Gastroesophageal sphincter (tissue), 4 donors: ENCODE data around the gene GRIFIN. TPM values are rescaled to one million over a fixed set of nuclear protein-coding genes. Genes with fewer than 3 reads are reported as not detected.

Experiments used
- ATAC-seq: fragments of 150-250 bp; one replicate; pipeline ENCODE4 v1.9.1; 2016; ENCODE audit warnings: mild to moderate bottlenecking, moderate library complexity
- H3K27ac ChIP-seq, 4 donors: fragments of 200-600 bp; sonication (generic) in 3 of 4; 1 replicate in 3 of 4; 2 replicates in 1 of 4; pipeline ENCODE4 v1.5.1; 2016 to 2019
- H3K27me3 ChIP-seq: fragments of 200-600 bp; sonication (generic); one replicate; pipeline ENCODE4 v1.5.1; 2019
- H3K36me3 ChIP-seq, 2 donors: fragments of 200-600 bp; sonication (generic); one replicate each; pipeline ENCODE4 v1.5.1; 2019; ENCODE audit warnings: control low read depth in 1 of 2
- H3K4me1 ChIP-seq, 3 donors: fragments of 200-600 bp; sonication (generic); 1 replicate in 2 of 3; 2 replicates in 1 of 3; pipeline ENCODE4 v1.5.1; 2016 to 2019; ENCODE audit warnings: control low read depth in 2 of 3
- H3K4me3 ChIP-seq, 2 donors: fragments of 200-600 bp; sonication (generic); one replicate each; pipeline ENCODE4 v1.5.1; 2019; ENCODE audit warnings: mild to moderate bottlenecking in 1 of 2, moderate library complexity in 1 of 2
- H3K9me3 ChIP-seq, 3 donors: fragments of 200-600 bp; sonication (generic); one replicate each; pipeline ENCODE4 v1.5.1; 2017 to 2019; ENCODE audit warnings: control low read depth in 2 of 3
- EP300 ChIP-seq: sonication (generic); formaldehyde crosslinking; IDR thresholded peaks from one replicate; pipeline ENCODE4 v1.6.1; 2017; ENCODE audit warnings: antibody characterized with exemption, mild to moderate bottlenecking
- POLR2A ChIP-seq, 2 donors: fragments of 450-650 bp; IDR thresholded peaks; one replicate each; pipeline ENCODE4 v1.6.1; 2017; ENCODE audit warnings: antibody characterized with exemption in 2 of 2, mild to moderate bottlenecking in 2 of 2, moderate library complexity in 1 of 2
- POLR2AphosphoS5 ChIP-seq: sonication (generic); formaldehyde crosslinking; IDR thresholded peaks from one replicate; pipeline ENCODE4 v1.6.1; 2017; ENCODE audit warnings: antibody characterized with exemption
- WGBS, 2 donors: methylation state at CpG; one replicate each; pipeline ENCODE4 v1.1.5; 2018; ENCODE audit warnings: low coverage in 1 of 2; 5-methylcytosine and 5-hydroxymethylcytosine counted together
- total RNA-seq, 4 donors: library from RNA; depleted of rRNA; stranded (reverse); fragments of >200 nt; gene quantifications; one replicate each; pipeline ENCODE4 v1.1.0, GENCODE V29; 2016
- TF ChIP-seq, protein P1 (sequence below), 4 experiments: fragments of 200-600 bp in 2 of 4; fragments of 450-650 bp in 2 of 4; sonication (generic) in 1 of 4; IDR thresholded peaks; one replicate each; pipeline ENCODE4 v1.5.1; 2017 to 2019; ENCODE audit warnings: antibody characterized with exemption in 4 of 4, mild to moderate bottlenecking in 2 of 4, moderate library complexity in 2 of 4

GRIFIN gene
- total RNA-seq, 4 donors from 2014 or later: not detected

DNA sequence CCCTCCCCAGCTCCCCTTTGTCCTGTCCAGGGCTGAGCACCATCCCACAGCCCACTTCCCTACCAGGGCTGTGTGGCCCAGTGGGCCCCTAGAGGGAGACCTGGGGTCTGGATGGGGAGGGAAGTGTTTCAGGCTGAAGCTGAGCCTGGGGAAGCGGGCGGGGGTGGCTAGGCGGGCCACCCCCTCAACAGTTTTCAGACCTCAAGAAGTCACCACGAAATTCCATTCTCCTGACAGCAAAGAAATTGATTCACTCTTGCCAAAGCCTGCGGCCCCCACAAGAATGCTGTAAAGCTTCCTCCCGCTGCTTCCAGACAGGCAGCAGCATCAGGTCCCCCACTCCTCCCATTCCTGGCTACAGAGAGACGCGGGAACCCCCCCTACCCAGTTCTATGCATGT, 40.8 kb upstream of the GRIFIN start:
- WGBS, 2 donors: 45% methylated on average over 6 of the region's 8 CpGs; no CpG with 5 or more reads in 1 of the 2 donors
- Histone ChIP-seq H3K27me3 (peaks cover 33% of the 10 kb centered on the region), H3K27ac (no peak overlapping the region), H3K4me1 (peaks cover 0 to 44% (median 26%) of the 10 kb centered on the region in 3 donors), H3K36me3 (no peaks in the 10 kb centered on the region), H3K9me3 (no peaks in the 10 kb centered on the region), H3K4me3 (no peak overlapping the region)
- TF ChIP-seq EP300 (no peak), POLR2A (IDR thresholded peaks at IDR 0.05) (no peak), POLR2AphosphoS5 (no peak)
- TF ChIP-seq, protein P1, sequence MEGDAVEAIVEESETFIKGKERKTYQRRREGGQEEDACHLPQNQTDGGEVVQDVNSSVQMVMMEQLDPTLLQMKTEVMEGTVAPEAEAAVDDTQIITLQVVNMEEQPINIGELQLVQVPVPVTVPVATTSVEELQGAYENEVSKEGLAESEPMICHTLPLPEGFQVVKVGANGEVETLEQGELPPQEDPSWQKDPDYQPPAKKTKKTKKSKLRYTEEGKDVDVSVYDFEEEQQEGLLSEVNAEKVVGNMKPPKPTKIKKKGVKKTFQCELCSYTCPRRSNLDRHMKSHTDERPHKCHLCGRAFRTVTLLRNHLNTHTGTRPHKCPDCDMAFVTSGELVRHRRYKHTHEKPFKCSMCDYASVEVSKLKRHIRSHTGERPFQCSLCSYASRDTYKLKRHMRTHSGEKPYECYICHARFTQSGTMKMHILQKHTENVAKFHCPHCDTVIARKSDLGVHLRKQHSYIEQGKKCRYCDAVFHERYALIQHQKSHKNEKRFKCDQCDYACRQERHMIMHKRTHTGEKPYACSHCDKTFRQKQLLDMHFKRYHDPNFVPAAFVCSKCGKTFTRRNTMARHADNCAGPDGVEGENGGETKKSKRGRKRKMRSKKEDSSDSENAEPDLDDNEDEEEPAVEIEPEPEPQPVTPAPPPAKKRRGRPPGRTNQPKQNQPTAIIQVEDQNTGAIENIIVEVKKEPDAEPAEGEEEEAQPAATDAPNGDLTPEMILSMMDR (IDR thresholded peaks at IDR 0.05): no peak
- ATAC-seq: no peak

GRCh38 chr7:2516194-2516555, 40.0 kb upstream of the GRIFIN start:
- no CpG with 5 or more reads among the region's 8 CpGs for WGBS, 2 donors
- TF ChIP-seq, protein P1 (IDR thresholded peaks at IDR 0.05): no peak
- TF ChIP-seq EP300 (no peak), POLR2A (IDR thresholded peaks at IDR 0.05) (no peak), POLR2AphosphoS5 (no peak)
- Histone ChIP-seq H3K27me3 (peaks cover 24% of the 10 kb centered on the region), H3K27ac (no peak overlapping the region), H3K4me3 (no peak overlapping the region), H3K9me3 (no peaks in the 10 kb centered on the region), H3K36me3 (no peaks in the 10 kb centered on the region), H3K4me1 (peaks cover 0 to 44% (median 27%) of the 10 kb centered on the region in 3 donors)
- no peak for ATAC-seq

DNA sequence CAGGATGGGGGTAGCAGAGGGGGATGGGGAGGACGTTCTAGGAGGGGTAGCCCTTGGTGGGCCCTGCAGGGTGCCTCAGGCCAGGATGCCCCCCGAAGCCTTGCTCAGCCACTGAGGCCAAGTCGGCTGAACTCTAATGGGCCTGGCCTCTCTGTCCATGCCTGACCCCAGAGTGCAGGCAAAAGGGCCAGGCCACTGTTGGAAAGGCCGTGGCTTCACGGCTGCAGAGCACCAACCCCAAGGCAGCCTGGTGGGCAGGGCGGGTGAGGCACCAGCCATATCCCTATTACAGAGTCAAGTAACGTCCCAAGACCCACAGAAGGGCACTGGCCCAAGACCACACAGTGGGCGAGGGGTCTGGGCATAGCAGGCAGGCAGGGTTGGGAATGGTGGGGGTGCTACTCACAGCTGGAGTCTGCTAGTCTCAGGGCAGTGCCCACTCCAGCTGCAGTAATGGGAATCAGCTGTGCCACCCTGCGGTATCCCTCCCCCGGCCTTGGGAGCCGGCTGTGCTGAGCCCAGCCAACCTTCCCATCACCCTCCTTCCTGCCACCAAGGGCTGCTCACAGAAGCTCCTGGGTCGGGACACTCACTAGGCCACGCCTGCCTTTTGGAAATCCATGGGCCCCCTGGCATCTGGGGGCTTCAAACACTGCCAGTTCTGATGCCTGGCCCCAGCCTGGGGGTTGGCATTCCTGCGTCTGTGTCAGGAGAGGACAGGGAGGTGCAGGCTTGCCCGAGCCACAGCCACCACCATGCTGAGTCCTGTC, 39.4 kb upstream of the GRIFIN start:
- Histone ChIP-seq H3K9me3 (no peaks in the 10 kb centered on the region), H3K4me1 (peaks cover 0 to 44% (median 26%) of the 10 kb centered on the region in 3 donors), H3K36me3 (no peaks in the 10 kb centered on the region), H3K27me3 (peaks cover 19% of the 10 kb centered on the region), H3K27ac (no peak overlapping the region), H3K4me3 (no peak overlapping the region)
- TF ChIP-seq, protein P1 (IDR thresholded peaks at IDR 0.05): no peak
- TF ChIP-seq POLR2A (IDR thresholded peaks at IDR 0.05) (no peak), POLR2AphosphoS5 (no peak), EP300 (no peak)
- no peak for ATAC-seq
- no CpG with 5 or more reads among the region's 15 CpGs for WGBS, 2 donors

DNA sequence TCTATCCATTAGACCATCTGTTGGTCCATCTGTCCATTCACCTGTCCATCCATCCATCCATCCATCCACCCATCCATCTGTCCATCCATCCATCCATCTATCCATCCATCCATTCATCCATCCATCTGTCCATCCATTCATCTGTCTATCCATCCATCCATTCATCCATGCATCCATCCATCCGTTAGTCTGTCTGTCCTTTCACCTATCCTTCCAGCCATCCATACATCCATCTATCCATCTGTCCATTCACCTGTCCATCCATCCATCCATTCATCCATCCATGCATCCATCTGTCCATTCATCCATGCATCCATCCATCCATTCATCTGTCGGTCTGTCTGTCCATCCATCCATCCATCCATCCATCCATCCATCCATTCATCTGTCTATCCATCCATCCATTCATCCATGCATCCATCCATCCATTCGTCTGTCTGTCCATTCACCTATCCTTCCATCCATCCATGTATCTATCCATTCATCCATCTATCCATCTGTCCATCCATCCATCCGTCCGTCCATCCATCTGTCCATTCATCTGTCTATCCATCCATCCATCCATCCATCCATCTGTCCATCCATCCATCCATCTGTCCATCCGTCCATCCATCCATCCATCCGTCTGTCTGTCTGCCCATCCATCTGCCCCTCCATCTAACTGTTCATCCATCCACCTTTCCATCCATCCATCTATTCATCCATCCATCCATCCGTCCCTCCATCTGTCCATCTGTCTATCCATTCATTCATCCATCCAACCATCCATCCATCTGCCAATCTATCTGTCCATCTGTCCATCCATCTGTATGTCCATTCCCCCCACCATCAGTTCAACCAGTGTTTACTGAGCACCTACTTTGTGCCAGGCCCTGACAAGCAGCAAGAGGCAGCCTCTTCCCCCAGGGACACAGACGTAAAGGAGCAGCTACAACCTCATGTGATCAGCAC, 38.5 kb upstream of the GRIFIN start:
- Histone ChIP-seq H3K4me1 (peaks cover 0 to 43% (median 26%) of the 10 kb centered on the region in 3 donors), H3K4me3 (no peak overlapping the region), H3K27ac (no peak overlapping the region), H3K36me3 (no peaks in the 10 kb centered on the region), H3K9me3 (no peaks in the 10 kb centered on the region), H3K27me3 (peaks cover 12% of the 10 kb centered on the region)
- 74 to 76% methylated on average over 8 of the region's 9 CpGs for WGBS, 2 donors
- TF ChIP-seq POLR2A (IDR thresholded peaks at IDR 0.05) (no peak), EP300 (no peak), POLR2AphosphoS5 (no peak)
- TF ChIP-seq, protein P1 (IDR thresholded peaks at IDR 0.05): no peak
- no peak for ATAC-seq
